B cell (primary cell): ENCODE measurements around the gene ARHGAP9.

Experiments used
- CTCF ChIP-seq: fragments of 200-600 bp; IDR thresholded peaks from one replicate; pipeline ENCODE4 v1.8.0; 2022; ENCODE audit warnings: antibody characterized with exemption, mild to moderate bottlenecking
- EZH2 ChIP-seq: IDR thresholded peaks from 2 replicates; pipeline ENCODE4 v1.6.1; 2012; ENCODE audit warnings: borderline replicate concordance, low read depth, mild to moderate bottlenecking, moderate library complexity, low read length; ENCODE audit not compliant: insufficient read depth, poor library complexity, severe bottlenecking

DNA sequence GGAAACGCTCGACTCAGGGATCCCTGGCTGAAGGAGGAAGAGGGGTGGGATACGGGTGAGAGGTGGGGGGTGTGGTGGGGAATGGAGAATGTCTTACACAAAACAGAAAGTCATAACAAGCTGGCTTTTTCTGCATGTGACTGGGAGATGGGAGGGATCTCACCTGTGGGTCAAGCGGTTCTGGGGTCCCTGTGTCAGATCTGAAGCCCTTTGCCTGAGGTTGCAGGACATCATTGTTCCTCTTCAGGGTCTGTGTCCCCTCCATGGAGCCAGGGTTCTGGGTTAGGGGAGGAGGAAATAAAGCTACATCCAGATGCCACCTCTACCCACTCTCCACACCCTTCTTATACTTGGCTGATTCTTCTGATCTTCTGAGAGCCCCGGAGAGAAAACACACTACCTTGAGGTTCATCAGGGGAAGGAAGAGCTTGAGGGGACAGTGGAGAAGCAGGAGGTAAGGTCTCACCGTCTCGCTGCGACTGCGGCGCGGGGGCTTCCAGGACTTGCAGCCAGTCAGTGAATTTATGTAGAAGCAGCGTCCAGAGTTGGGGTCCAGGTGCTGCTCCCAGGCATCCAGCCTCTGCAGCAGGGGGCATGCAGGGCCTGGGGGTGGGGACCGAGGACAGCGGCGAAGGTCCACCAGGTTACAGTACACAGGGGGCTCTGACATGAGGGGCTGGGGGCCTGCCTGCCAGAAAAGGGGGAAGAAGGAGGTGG, 2.5 kb downstream of the ARHGAP9 start:
- TF ChIP-seq CTCF (no peak), EZH2 (no peak)
